Measurements from ENCODE around the gene BRF1. TPM values are rescaled to one million over a fixed set of nuclear protein-coding genes. Genes with fewer than 3 reads are reported as not detected.

Gene BRF1
- total RNA-seq, 1 experiment from 2014 or later, result 41.8 TPM

DNA sequence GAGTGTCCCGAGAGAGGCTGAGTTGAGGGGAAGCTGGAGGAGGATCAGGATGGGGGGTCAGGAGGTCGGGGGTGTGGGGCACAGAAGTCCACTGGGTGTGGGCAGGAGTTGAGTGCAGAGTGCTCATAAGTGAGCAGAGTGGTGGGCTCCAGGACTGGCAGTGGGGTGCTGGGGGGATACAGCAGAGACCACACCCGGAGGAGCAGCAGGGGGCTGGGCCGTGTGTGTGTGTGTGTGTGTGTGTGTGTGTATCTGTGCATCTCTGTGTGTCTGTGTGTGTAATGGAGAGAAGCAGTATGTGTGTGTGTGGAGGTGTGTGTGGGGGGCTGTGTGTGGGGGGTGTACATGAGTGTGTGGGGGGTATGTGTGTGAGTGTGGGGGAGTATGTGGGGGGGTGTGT is 114.8 kb downstream of the BRF1 start:
- H3K9me3 ChIP-seq (ENCODE audit: low read depth, low read length, poor library complexity, severe bottlenecking), result no peaks in the 10 kb centered on the region
- no peak for DNase-seq (ENCODE audit: low spot score)
- intact Hi-C loops (cut with micrococcal nuclease; ENCODE audit: unreplicated experiment), result no loop called here
- ChIA-PET POLR2A (ENCODE audit: low non-redundant PET) (no interaction called here), CTCF (no interaction called here)
- no peaks in the 10 kb centered on the region for H3K36me3 ChIP-seq (ENCODE audit: insufficient read depth, low read length, poor library complexity, severe bottlenecking)
- H3K27ac ChIP-seq (ENCODE audit: low read depth, low read length, poor library complexity, severe bottlenecking), result no peak overlapping the region
- no peaks in the 10 kb centered on the region for H3K4me1 ChIP-seq (ENCODE audit: insufficient read depth, low read length, poor library complexity, severe bottlenecking)
- H3K27me3 ChIP-seq (replicated peaks; ENCODE audit: insufficient read depth, low read depth, low read length, poor library complexity), result no peaks in the 10 kb centered on the region
- no peak overlapping the region for H3K4me3 ChIP-seq (ENCODE audit: low read depth, low read length, poor library complexity, severe bottlenecking)
- TF ChIP-seq, protein P1, sequence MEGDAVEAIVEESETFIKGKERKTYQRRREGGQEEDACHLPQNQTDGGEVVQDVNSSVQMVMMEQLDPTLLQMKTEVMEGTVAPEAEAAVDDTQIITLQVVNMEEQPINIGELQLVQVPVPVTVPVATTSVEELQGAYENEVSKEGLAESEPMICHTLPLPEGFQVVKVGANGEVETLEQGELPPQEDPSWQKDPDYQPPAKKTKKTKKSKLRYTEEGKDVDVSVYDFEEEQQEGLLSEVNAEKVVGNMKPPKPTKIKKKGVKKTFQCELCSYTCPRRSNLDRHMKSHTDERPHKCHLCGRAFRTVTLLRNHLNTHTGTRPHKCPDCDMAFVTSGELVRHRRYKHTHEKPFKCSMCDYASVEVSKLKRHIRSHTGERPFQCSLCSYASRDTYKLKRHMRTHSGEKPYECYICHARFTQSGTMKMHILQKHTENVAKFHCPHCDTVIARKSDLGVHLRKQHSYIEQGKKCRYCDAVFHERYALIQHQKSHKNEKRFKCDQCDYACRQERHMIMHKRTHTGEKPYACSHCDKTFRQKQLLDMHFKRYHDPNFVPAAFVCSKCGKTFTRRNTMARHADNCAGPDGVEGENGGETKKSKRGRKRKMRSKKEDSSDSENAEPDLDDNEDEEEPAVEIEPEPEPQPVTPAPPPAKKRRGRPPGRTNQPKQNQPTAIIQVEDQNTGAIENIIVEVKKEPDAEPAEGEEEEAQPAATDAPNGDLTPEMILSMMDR (conservative IDR thresholded peaks at IDR 0.05; ENCODE audit: low read depth, low read length), result no peak
- no peak for TF ChIP-seq EZH2 (IDR thresholded peaks at IDR 0.05; ENCODE audit: borderline replicate concordance, low read depth, low read length, poor library complexity, severe bottlenecking)
- BruUV-seq (replicated peaks), result no TSS peak

DNA sequence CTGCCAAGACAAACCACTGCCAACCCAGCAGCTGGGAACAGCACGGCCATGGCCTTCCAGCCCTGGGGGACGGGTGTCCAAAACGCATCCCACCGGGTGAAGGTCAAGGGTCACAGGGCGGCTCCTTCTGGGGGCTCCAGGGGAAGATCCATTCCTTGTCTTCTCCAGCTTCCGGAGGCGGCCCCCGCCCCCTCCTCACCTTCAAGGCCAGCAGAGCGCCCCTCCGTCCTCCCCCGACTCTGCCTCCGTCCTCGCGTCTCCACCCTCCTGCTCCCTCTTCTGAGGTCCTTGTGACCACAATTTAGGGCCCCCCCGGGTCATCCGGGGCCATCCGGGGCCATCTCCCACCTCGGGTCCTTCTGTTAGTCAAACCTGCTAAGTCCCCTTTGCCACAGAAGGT is 115.8 kb downstream of the BRF1 start:
- Histone ChIP-seq H3K27me3 (replicated peaks; ENCODE audit: insufficient read depth, low read depth, low read length, poor library complexity) (no peaks in the 10 kb centered on the region), H3K4me3 (ENCODE audit: low read depth, low read length, poor library complexity, severe bottlenecking) (no peak overlapping the region), H3K36me3 (ENCODE audit: insufficient read depth, low read length, poor library complexity, severe bottlenecking) (no peaks in the 10 kb centered on the region), H3K9me3 (ENCODE audit: low read depth, low read length, poor library complexity, severe bottlenecking) (no peaks in the 10 kb centered on the region), H3K27ac (ENCODE audit: low read depth, low read length, poor library complexity, severe bottlenecking) (no peak overlapping the region), H3K4me1 (ENCODE audit: insufficient read depth, low read length, poor library complexity, severe bottlenecking) (peaks cover 3% of the 10 kb centered on the region)
- ChIA-PET POLR2A (ENCODE audit: low non-redundant PET) (no interaction called here), CTCF (no interaction called here)
- intact Hi-C loops (cut with micrococcal nuclease; ENCODE audit: unreplicated experiment), result no loop called here
- DNase-seq (ENCODE audit: low spot score), result no peak
- no TSS peak for BruUV-seq (replicated peaks)
- TF ChIP-seq EZH2 (IDR thresholded peaks at IDR 0.05; ENCODE audit: borderline replicate concordance, low read depth, low read length, poor library complexity, severe bottlenecking), result no peak
- TF ChIP-seq, protein P1 (conservative IDR thresholded peaks at IDR 0.05; ENCODE audit: low read depth, low read length), result no peak

DNA sequence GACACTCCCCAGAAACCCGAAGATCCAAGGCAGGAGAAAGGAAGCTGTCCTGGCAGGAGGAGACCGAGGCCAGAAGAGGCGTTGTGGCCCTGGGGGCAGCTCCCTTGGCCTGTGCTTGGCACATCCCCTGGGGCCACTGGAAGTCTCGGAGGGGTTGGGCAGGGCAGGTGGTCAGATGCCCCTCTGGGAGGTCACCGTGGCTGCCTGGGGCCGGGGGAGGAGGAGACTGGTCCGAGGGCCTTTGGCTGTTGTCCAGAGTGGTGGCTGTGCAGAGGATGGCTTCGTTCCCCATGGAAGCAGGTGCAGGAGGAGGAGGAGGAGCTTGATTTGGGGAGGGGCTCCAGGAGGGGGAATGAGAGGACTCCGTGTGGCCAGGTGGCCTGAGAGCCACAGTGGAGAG is 116.3 kb downstream of the BRF1 start:
- TF ChIP-seq EZH2 (IDR thresholded peaks at IDR 0.05; ENCODE audit: borderline replicate concordance, low read depth, low read length, poor library complexity, severe bottlenecking), result no peak
- TF ChIP-seq, protein P1 (conservative IDR thresholded peaks at IDR 0.05; ENCODE audit: low read depth, low read length), result no peak
- ChIA-PET POLR2A (ENCODE audit: low non-redundant PET) (no interaction called here), CTCF (no interaction called here)
- Histone ChIP-seq H3K27me3 (replicated peaks; ENCODE audit: insufficient read depth, low read depth, low read length, poor library complexity) (no peaks in the 10 kb centered on the region), H3K36me3 (ENCODE audit: insufficient read depth, low read length, poor library complexity, severe bottlenecking) (no peaks in the 10 kb centered on the region), H3K27ac (ENCODE audit: low read depth, low read length, poor library complexity, severe bottlenecking) (no peak overlapping the region), H3K4me3 (ENCODE audit: low read depth, low read length, poor library complexity, severe bottlenecking) (no peak overlapping the region), H3K9me3 (ENCODE audit: low read depth, low read length, poor library complexity, severe bottlenecking) (no peaks in the 10 kb centered on the region), H3K4me1 (ENCODE audit: insufficient read depth, low read length, poor library complexity, severe bottlenecking) (peaks cover 3% of the 10 kb centered on the region)
- DNase-seq (ENCODE audit: low spot score), result no peak
- BruUV-seq (replicated peaks), result no TSS peak
- intact Hi-C loops (cut with micrococcal nuclease; ENCODE audit: unreplicated experiment), result no loop called here

Measured in A673 (cell line).